ENCODE measurements around the gene LYSMD1.

DNA sequence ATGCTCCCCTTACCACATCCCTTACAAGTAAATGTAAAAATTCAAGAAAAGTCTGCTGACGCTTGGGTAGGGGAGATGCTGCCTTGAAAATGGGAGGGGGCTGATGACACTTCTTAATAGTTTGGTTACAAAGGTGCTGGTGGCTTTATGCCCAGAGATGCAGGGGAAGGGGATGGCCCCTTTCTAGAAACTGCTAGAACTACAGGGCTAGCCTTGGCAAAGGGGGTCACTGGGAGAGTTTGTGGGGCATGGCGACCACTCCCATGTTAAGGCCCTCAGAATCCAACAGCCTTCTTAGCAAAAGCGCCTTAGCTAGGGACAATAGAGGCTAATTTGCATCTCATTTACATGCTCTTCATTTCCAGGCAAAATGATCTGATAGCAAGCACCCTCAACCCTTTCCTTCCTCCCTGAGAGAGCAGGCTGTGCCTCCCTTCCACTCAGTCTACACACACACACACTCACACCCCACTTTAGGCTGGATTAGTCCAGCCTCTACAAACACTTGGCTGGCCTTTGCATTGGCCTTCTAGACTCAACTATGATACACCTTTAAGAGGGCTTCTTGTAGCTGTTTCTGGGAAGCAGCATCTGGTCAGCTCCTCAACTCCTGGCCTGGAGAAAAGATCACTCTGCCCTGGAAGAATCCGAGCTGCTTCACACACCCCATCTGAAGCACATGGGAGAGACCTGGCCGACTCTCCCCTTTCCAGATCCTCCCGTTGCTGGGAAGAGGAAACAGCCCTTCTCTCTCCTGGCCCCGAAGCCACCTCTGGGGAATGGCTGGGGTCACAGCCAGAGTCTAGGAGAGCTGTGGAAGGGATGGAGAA lies 21.0 kb downstream of the LYSMD1 start:
- TF ChIP-seq, protein P1, sequence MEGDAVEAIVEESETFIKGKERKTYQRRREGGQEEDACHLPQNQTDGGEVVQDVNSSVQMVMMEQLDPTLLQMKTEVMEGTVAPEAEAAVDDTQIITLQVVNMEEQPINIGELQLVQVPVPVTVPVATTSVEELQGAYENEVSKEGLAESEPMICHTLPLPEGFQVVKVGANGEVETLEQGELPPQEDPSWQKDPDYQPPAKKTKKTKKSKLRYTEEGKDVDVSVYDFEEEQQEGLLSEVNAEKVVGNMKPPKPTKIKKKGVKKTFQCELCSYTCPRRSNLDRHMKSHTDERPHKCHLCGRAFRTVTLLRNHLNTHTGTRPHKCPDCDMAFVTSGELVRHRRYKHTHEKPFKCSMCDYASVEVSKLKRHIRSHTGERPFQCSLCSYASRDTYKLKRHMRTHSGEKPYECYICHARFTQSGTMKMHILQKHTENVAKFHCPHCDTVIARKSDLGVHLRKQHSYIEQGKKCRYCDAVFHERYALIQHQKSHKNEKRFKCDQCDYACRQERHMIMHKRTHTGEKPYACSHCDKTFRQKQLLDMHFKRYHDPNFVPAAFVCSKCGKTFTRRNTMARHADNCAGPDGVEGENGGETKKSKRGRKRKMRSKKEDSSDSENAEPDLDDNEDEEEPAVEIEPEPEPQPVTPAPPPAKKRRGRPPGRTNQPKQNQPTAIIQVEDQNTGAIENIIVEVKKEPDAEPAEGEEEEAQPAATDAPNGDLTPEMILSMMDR (conservative IDR thresholded peaks at IDR 0.05; ENCODE audit: low read length), result no peak
- TF ChIP-seq EZH2phosphoT487 (IDR thresholded peaks at IDR 0.05; ENCODE audit: borderline replicate concordance, low read depth, low read length), result no peak
